LNCaP clone FGC (cell line): ENCODE results near the gene U2AF1L4.

Source experiments
- DNase-seq: peaks from one replicate; pipeline ENCODE4 v3.0.0-alpha.2; 2011; ENCODE audit warnings: low read depth
- H3K4me3 ChIP-seq: 2 replicates; pipeline ENCODE4 v1.5.1; 2011; ENCODE audit warnings: mild to moderate bottlenecking, low read depth, low read length, control low read depth
- CTCF ChIP-seq: IDR thresholded peaks from 2 replicates; pipeline ENCODE4 v1.5.1; 2012; ENCODE audit warnings: mild to moderate bottlenecking; ENCODE audit not compliant: control insufficient read depth, insufficient read depth; ENCODE audit errors: extremely low read depth

Gene U2AF1L4

GRCh38 chr19:35733180-35734125, 11.8 kb downstream of the U2AF1L4 start:
- DNase-seq: no peak
- TF ChIP-seq CTCF: no peak
- H3K4me3 ChIP-seq: no peak overlapping the region

GRCh38 chr19:35732540-35733179, 12.6 kb downstream of the U2AF1L4 start:
- H3K4me3 ChIP-seq: no peak overlapping the region
- no peak for DNase-seq
- no peak for TF ChIP-seq CTCF

GRCh38 chr19:35731779-35732405, 13.3 kb downstream of the U2AF1L4 start:
- no peak for TF ChIP-seq CTCF
- DNase-seq: no peak

GRCh38 chr19:35731353-35731752, 13.9 kb downstream of the U2AF1L4 start:
- no peak for DNase-seq
- no peak for TF ChIP-seq CTCF
- H3K4me3 ChIP-seq: no peak overlapping the region

More at GRCh38 chr19:35731779-35732405, 13.3 kb downstream of the U2AF1L4 start:
- H3K4me3 ChIP-seq: no peak overlapping the region

GRCh38 chr19:35730326-35730725, 14.9 kb downstream of the U2AF1L4 start:
- no peak overlapping the region for H3K4me3 ChIP-seq
- TF ChIP-seq CTCF: no peak
- DNase-seq: no peak

- no peak for TF ChIP-seq CTCF
- no peak overlapping the region for H3K4me3 ChIP-seq
- DNase-seq: no peak
These were observed 15.5 kb downstream of the U2AF1L4 start for GRCh38 chr19:35729763-35730162.
